Activated T-cell treated with anti-CD3 and anti-CD28 coated beads, Interleukin-2, amount 50 U/mL, for 4 hours (primary cell): Measurements from ENCODE around the gene ATF7IP2. TPM values are rescaled to one million over a fixed set of nuclear protein-coding genes. Genes with fewer than 3 reads are reported as not detected.
"Not testable (repeated sequence)": the region's sequence is repeated elsewhere in the genome, so short reads cannot be mapped to it uniquely, and the experiment has no call there.

ENCODE experiments used
- ATAC-seq, 2 donors: fragments of 200-7000 bp; cut with Tn5 transposase; one replicate each; pipeline ENCODE4 v1.10.0; 2021
- DNase-seq: peaks from one replicate; pipeline ENCODE4 v3.0.0-alpha.2; 2020
- H3K27me3 Mint-ChIP-seq: one replicate; pipeline ENCODE4 v1.8.0; 2021; ENCODE audit warnings: low read depth, mixed read lengths
- H3K36me3 Mint-ChIP-seq: one replicate; pipeline ENCODE4 v1.8.0; 2022; ENCODE audit warnings: mixed read lengths; ENCODE audit not compliant: insufficient read depth
- H3K4me1 Mint-ChIP-seq: one replicate; pipeline ENCODE4 v1.8.0; 2021; ENCODE audit warnings: low read depth, mixed read lengths
- H3K4me3 Mint-ChIP-seq: one replicate; pipeline ENCODE4 v1.8.0; 2021; ENCODE audit warnings: mild to moderate bottlenecking, moderate library complexity, mixed read lengths
- H3K9me3 Mint-ChIP-seq: one replicate; pipeline ENCODE4 v1.8.0; 2021; ENCODE audit warnings: mixed read lengths
- total RNA-seq, 3 donors: library from RNA; stranded (reverse); gene quantifications; one replicate each; pipeline ENCODE4 v1.2.1, GENCODE V29; 2021

Gene ATF7IP2
- total RNA-seq, 3 donors from 2014 or later: 11.3 to 16.2 (median 11.7) TPM

DNA sequence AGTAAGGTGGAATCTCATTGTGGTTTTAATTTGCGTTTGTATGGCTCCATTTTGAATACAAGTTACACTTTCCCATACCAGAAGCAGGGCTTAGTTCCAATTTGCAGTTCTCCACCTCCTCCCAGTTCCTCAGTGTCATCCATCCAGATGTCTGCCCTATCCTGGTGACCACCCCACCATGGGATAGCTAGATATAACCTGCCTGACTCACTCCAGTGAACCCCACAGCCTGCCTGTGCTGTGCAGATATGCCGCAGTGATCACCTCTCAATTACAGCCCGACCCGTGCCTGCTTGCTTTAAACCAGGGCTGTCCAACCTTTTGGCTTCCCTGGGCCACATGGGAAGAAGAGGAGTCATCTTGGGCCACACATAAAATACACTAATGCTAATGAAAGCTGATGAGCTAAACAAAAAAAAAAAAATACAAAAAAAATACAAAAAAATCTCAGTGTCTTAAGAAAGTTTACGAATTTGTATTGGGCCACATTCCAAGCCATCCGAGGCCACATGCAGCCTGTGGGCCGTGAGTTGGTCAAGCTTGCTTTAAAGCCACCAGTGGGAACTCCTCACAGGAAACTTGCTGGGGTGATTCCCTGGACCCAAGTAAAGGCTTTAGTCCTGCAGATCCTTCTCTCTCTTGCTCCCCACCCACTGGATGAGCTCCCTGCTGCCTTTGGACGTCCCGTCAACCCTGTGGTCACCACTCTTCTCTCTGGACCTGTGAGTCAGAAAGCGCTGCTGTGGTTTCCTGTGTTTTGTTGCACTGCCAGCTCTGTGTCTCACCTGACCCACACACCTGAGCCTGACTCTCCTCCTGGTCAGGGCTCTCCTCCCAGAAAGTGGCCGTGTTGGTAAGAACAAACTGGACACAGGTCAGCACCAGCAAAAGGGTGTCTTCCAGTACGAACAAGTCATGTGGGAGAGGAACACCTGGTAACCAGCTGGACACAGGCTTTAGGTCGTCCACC, 111.6 kb downstream of the ATF7IP2 start:
- no peak for DNase-seq
- Mint-ChIP-seq H3K27me3 (no peaks in the 10 kb centered on the region), H3K36me3 (no peaks in the 10 kb centered on the region)

DNA sequence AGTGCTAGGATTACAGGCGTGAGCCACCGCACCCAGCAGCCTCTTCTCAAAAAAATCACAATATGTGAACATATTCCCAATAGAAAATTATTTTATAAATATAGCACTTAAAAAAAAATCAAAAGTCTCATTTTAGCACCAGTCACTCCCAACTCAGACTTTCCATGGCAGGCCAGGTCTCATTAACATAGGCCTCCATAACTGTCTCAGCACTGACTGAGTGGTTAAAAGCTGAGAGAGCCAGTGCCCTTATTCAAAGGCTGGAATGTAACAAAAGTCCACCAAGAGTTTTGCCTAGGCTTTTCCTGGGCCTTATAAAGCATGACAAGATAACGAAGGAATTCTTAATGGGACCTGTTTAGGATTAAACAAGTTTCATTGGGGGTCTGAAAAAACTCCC, 114.7 kb downstream of the ATF7IP2 start:
- H3K4me1 Mint-ChIP-seq: peaks cover 8% of the 10 kb centered on the region
- no peak overlapping the region for H3K4me3 Mint-ChIP-seq
- H3K36me3 Mint-ChIP-seq: no peaks in the 10 kb centered on the region
- no peak for DNase-seq
- peaks cover 4% of the 10 kb centered on the region for H3K9me3 Mint-ChIP-seq
- ATAC-seq: no peak
- H3K27me3 Mint-ChIP-seq: no peaks in the 10 kb centered on the region

More for the DNA sequence above, 111.6 kb downstream of the ATF7IP2 start:
- peaks cover 4% of the 10 kb centered on the region for H3K4me1 Mint-ChIP-seq
- H3K9me3 Mint-ChIP-seq: peaks cover 18% of the 10 kb centered on the region
- H3K4me3 Mint-ChIP-seq: no peak overlapping the region
- no peak for ATAC-seq

DNA sequence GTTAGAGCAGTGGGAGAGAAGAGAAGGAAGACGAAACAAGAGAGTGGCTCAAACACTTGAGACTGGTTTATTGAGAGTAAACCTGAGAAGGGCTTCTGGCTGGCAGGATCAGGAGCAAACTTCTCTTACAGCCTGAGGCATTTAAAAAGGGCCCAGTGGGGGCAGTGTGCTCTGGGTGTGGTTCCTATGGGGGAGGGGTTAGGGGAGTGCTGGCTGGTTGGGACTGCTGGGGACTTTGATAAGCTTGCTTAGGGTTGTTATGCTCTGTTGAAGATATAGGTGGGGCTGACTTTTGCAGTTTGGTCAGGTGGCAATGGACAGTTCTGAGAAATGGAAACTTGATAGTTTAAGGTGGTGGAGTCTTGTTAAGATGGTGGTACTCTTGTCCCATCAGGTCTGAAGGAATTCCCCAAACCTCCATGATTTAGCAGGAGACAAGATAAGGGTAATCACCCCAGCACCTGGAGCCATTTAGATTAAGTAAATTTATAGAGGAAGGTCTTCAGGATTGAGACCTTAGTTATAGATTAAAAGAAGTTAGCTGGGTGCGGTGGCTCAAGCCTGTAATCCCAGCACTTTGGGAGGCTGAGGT, 115.3 kb downstream of the ATF7IP2 start:
- no peak for ATAC-seq
- Mint-ChIP-seq H3K36me3 (no peaks in the 10 kb centered on the region), H3K4me3 (no peak overlapping the region), H3K4me1 (peaks cover 8% of the 10 kb centered on the region), H3K27me3 (no peaks in the 10 kb centered on the region), H3K9me3 (peaks cover under 1% of the 10 kb centered on the region)
- no peak for DNase-seq

DNA sequence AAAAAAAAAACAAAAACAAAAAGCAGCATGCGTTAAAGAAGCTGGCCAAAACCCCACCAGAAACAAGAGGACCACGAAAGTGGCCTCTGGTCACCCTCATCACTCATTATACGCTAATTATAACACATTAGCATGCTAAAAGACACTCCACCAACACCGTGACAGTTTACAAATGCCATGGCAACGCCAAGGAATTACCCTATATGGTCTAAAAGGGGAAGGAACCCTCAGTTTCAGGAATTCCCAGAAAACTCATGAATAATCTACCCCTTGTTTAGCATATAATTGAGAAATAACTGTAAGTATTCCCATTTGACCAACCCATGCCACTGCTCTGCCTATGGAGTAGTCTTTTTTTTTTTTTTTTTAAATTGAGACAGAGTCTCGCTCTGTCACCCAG, 116.9 kb downstream of the ATF7IP2 start:
- DNase-seq (no peak), ATAC-seq (no peak)
- Mint-ChIP-seq H3K4me3 (no peak overlapping the region), H3K4me1 (peaks cover 8% of the 10 kb centered on the region), H3K9me3 (no peaks in the 10 kb centered on the region), H3K27me3 (no peaks in the 10 kb centered on the region), H3K36me3 (no peaks in the 10 kb centered on the region)

DNA sequence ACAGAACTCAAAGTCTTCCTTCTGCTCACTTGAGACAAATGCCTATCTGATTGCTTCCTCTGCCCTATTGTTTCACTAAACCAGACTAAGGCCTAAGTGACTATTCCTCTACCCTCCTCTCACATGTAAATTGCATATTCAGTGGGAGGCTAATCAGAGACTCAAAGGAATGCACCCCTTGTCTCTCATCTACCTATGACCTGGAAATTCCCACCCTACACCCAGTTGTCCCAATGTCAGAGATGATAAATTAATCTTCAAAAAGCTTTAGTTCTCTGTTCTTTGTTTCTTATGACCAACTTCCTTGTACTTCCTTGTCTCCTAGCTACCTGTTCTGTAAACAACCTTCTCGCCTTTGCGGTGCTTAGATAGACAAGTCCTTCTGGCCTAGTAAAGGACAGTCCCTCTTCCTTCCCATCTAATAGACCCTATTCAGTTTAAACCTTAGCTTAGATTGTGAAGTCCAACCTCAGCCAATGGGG, 118.6 kb downstream of the ATF7IP2 start:
- Mint-ChIP-seq H3K4me3 (no peak overlapping the region), H3K9me3 (no peaks in the 10 kb centered on the region), H3K27me3 (no peaks in the 10 kb centered on the region), H3K4me1 (peaks cover 8% of the 10 kb centered on the region), H3K36me3 (no peaks in the 10 kb centered on the region)
- DNase-seq (no peak), ATAC-seq (no peak)

DNA sequence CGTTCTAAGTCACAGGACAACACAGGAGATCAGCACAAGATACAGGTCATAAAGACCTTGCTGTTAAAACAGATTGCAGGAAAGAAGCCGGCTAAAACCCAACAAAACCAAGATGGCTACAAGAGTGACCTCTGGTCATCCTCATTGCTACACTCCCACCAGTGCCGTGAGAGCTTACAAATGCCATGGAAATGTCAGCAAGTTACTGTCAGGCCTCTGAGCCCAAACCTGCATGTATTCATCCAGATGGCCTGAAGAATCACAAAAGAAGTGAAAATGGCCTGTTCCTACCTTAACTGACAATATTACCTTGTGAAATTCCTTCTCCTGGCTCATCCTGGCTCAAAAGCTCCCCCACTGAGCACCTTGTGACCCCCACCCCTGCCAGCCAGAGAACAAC, 119.4 kb downstream of the ATF7IP2 start:
- not testable (repeated sequence) for H3K4me3 Mint-ChIP-seq, ATAC-seq, H3K9me3 Mint-ChIP-seq

DNA sequence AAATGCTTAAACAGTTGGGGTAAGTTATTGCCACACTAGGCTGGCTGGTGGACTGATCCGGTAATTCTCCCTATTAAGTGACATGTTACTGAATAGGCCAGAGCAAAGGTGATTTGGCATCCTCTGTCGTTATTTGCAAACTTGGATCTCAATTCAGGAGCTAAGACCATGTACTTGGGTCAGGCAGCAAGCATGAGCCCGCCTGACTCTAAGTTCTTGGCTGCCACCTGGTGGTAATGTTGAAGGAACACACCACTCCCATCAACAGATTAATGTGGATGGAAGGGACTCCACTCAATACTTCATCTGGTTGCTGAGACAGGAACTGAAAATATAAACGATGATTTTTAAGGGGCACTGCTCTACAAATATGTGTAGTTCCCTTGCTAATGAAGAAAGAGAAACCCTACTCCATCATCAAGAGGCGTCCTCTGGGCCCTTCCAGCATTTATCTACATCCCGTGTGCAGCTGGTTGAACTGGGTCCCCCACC, 123.7 kb downstream of the ATF7IP2 start:
- Mint-ChIP-seq H3K27me3 (no peaks in the 10 kb centered on the region), H3K36me3 (no peaks in the 10 kb centered on the region), H3K4me1 (peaks cover 19% of the 10 kb centered on the region), H3K4me3 (no peak overlapping the region), H3K9me3 (no peaks in the 10 kb centered on the region)
- ATAC-seq (peak; percentile 64 to 67), DNase-seq (peak; percentile 49)

More for the DNA sequence above, 119.4 kb downstream of the ATF7IP2 start:
- H3K4me1 Mint-ChIP-seq: peaks cover 11% of the 10 kb centered on the region
- DNase-seq, H3K36me3 Mint-ChIP-seq, H3K27me3 Mint-ChIP-seq: not testable (repeated sequence)

DNA sequence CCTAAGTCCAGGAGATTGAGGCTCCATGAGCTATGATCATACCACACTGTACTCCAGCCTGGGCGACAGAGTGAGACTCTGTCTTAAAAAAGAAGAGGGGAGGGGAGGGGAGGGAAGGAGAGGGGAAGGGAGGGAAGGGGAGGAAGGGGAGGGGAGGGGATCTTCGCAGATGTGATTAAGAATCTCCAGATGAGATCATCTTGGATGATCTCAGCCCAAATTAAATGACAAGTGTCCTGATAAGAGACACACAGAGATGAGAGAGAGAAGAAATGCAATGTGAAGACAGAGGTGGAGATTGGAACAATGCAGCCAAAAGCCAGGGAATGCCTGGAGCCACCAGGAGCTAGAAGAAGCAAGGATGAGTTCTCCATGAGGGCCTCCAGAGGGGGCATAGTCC, 124.4 kb downstream of the ATF7IP2 start:
- Mint-ChIP-seq H3K4me1 (peaks cover 16% of the 10 kb centered on the region), H3K9me3 (no peaks in the 10 kb centered on the region), H3K36me3 (no peaks in the 10 kb centered on the region), H3K27me3 (no peaks in the 10 kb centered on the region), H3K4me3 (no peak overlapping the region)
- no peak for DNase-seq
- ATAC-seq: no peak

DNA sequence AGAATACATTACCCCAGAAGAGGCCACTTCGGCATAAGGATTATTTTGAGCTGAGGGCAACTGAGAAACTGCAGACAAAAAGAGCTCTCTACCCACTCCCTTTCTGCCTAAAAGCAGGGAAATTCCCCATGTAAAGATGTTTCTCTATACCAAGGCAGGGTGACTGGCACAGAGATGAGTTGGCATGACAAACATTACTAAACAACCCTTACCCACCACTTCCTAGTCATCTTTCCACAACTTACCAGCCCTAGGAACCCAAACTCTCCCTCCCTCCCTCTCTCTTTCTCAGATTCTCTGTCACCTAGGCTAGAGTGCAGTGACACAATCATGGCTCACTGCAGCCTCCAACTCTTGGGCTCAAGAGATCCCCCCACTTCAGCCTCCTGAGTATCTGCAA, 126.0 kb downstream of the ATF7IP2 start:
- Mint-ChIP-seq H3K4me3 (no peak overlapping the region), H3K27me3 (no peaks in the 10 kb centered on the region), H3K4me1 (peaks cover 16% of the 10 kb centered on the region), H3K36me3 (no peaks in the 10 kb centered on the region), H3K9me3 (no peaks in the 10 kb centered on the region)
- DNase-seq (no peak), ATAC-seq (peak; percentile 90 to 95)

DNA sequence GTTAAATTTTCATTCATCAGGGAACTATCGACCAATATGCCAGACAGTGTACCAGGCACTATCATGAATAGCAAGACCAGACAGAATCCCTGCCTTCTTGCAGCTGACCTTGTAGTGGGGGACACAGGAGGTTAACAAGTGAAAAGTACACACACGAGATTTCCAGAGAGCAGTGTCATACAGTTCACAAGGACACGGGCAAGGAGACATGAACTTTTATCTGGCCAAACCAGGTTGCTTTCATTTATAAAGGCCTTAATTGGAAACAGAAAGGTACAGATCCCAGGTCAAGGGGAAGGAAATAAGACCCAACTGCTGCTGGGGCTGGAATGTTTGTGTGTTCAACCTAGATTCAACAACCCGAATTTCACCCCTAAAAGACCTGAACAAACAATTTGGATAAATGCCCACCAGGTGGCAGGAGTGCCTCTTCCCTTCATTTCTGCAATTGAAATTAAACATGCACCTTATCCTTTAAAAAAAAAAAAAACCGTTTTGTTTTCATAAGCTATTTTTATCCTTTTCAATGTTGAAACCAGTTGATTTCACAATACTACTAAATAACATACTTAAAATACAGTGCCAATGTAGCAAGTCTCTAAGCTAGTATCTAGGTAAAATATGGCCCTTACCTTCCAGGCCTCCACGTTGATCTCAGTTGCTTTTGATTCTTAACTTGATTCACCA, 128.7 kb downstream of the ATF7IP2 start:
- DNase-seq: peak; percentile 17
- peaks cover 16% of the 10 kb centered on the region for H3K4me1 Mint-ChIP-seq

DNA sequence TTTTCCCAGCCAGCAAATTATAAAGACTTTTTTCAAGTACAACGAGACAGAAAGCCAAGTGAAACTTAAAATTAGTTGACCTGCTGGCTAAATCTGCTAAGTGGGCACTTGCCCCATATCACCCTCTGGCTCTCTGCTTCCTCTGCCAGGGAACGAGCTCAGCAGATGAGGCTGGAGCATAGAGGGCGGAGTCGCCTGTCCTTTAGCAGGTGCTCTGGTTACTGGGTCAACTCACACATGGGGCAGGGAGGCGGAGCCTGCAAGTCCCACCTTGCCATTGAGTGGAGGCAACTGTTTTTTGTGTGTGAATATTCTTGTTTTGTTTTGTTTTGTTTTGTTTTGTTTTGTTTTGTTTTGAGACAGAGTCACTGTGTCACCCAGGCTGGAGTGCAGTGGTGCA, 132.0 kb downstream of the ATF7IP2 start:
- Mint-ChIP-seq H3K9me3 (no peaks in the 10 kb centered on the region), H3K27me3 (peaks cover 13% of the 10 kb centered on the region), H3K4me1 (peaks cover 3% of the 10 kb centered on the region), H3K4me3 (no peak overlapping the region), H3K36me3 (no peaks in the 10 kb centered on the region)
- DNase-seq (no peak), ATAC-seq (no peak)

More for the DNA sequence above, 128.7 kb downstream of the ATF7IP2 start:
- Mint-ChIP-seq H3K27me3 (no peaks in the 10 kb centered on the region), H3K36me3 (no peaks in the 10 kb centered on the region), H3K4me3 (no peak overlapping the region), H3K9me3 (no peaks in the 10 kb centered on the region)
- ATAC-seq: no peak

DNA sequence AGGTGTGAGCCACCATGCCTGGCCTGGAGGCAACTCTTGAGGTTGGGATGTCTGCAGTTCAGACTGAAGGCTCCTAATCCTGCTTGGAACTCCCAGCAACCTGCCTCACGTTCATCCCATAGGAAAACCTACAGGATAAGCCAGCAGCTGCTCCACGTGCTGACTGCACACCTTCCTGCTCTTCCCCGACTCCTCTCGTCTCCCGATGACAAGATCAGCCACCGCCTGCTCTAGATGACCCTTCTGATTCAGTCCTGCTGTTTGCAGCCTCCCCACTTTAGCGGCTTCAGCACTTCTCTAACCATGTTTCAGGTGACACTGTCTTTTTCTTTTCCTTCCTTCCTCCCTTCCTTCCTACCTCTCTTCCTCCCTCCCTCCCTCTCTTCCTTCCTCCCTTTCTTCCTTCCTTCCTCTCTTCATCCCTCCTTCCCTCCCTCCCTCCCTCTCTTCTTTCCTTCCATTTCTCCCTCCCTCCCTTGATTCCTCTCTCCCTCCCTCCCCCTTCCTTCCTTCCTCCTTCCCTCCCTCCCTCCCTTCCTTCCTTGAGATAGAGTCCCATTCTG, 132.7 kb downstream of the ATF7IP2 start:
- Mint-ChIP-seq H3K9me3 (no peaks in the 10 kb centered on the region), H3K4me1 (peaks cover 3% of the 10 kb centered on the region), H3K4me3 (no peak overlapping the region), H3K27me3 (peaks cover 13% of the 10 kb centered on the region), H3K36me3 (no peaks in the 10 kb centered on the region)
- DNase-seq (no peak), ATAC-seq (no peak)

DNA sequence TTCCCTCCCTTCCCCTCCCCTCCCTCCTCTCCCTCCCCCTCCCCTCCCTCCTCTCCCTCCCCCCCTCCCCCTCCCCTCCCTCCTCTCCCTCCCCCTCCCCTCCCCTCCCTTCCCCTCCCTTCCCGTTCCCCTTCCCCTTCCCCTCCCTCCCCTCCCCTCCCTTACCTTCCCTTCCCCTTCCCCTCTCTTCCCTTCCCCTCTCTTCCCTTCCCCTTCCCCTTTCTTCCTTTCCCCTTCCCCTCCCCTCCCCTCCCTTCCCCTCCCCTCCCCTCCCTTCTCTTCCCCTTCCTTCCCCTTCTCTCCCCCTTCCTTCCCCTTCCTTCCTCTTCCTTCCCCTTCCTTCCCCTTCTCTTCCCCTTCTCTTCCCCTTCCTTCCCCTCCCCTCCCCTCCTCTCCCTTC, 133.4 kb downstream of the ATF7IP2 start:
- Mint-ChIP-seq H3K4me1 (peaks cover 3% of the 10 kb centered on the region), H3K27me3 (peaks cover 13% of the 10 kb centered on the region), H3K9me3 (no peaks in the 10 kb centered on the region), H3K4me3 (no peak overlapping the region), H3K36me3 (no peaks in the 10 kb centered on the region)
- no peak for ATAC-seq
- DNase-seq: no peak
